Mucosa of descending colon (tissue), 3 donors: ENCODE data around the gene RAD51B. TPM values are rescaled to one million over a fixed set of nuclear protein-coding genes. Genes with fewer than 3 reads are reported as not detected.

Experiments used
- ATAC-seq: fragments of 200-7000 bp; cut with Tn5 transposase; one replicate; pipeline ENCODE4 v1.9.1; 2020; ENCODE audit warnings: mild to moderate bottlenecking, moderate library complexity
- DNase-seq, 3 donors: peaks; one replicate each; pipeline ENCODE4 v3.0.0-alpha.2; 2020
- H3K36me3 ChIP-seq: fragments of 200-600 bp; one replicate; pipeline ENCODE4 v1.8.0; 2021; ENCODE audit warnings: low read depth, mild to moderate bottlenecking
- H3K4me1 ChIP-seq: fragments of 200-600 bp; one replicate; pipeline ENCODE4 v1.8.0; 2021; ENCODE audit warnings: low read depth, mild to moderate bottlenecking
- H3K4me3 ChIP-seq: fragments of 200-600 bp; one replicate; pipeline ENCODE4 v1.8.0; 2021; ENCODE audit warnings: mild to moderate bottlenecking
- H3K9me3 ChIP-seq: fragments of 200-600 bp; one replicate; pipeline ENCODE4 v1.8.0; 2021; ENCODE audit warnings: mild to moderate bottlenecking
- intact Hi-C, 2 donors: fragments of 100-400 bp; cut with DNase I in 1 of 2; cut with micrococcal nuclease in 1 of 2; formaldehyde crosslinking; loops; one replicate each; pipeline versions ENCODE4 v1.11.0 to v1.11.1; 2022; cut with DNase I, micrococcal nuclease
- total RNA-seq, 3 donors: library from RNA; stranded (reverse); fragmentation: NEBNext Ultra II Directional in 2 of 3; extraction: Animal tissue kit (Norgen Biotek cat#: 25700) in 2 of 3; gene quantifications; one replicate each; pipeline versions ENCODE4 v1.2.1 to v1.2.4, GENCODE V29; 2021 to 2023
- TF ChIP-seq, protein P1 (sequence below): fragments of 200-600 bp; IDR thresholded peaks from one replicate; pipeline ENCODE4 v1.8.0; 2022; ENCODE audit warnings: antibody characterized with exemption, mild to moderate bottlenecking
- donor health status: DM: no; HTN: no; CAD: no; lungs with moderate emphysema.
- donor health status: DM: no; HTN: no; CAD: no.
- donor health status: DM: no; HTN: yes; CAD: no.

Gene RAD51B
- total RNA-seq, 3 donors from 2014 or later = 15.8 to 23.3 (median 20.9) TPM

- no peaks in the 10 kb centered on the region for H3K4me1 ChIP-seq
- intact Hi-C loops = no loop called here
- DNase-seq (no peak), ATAC-seq (no peak)
- TF ChIP-seq, protein P1, sequence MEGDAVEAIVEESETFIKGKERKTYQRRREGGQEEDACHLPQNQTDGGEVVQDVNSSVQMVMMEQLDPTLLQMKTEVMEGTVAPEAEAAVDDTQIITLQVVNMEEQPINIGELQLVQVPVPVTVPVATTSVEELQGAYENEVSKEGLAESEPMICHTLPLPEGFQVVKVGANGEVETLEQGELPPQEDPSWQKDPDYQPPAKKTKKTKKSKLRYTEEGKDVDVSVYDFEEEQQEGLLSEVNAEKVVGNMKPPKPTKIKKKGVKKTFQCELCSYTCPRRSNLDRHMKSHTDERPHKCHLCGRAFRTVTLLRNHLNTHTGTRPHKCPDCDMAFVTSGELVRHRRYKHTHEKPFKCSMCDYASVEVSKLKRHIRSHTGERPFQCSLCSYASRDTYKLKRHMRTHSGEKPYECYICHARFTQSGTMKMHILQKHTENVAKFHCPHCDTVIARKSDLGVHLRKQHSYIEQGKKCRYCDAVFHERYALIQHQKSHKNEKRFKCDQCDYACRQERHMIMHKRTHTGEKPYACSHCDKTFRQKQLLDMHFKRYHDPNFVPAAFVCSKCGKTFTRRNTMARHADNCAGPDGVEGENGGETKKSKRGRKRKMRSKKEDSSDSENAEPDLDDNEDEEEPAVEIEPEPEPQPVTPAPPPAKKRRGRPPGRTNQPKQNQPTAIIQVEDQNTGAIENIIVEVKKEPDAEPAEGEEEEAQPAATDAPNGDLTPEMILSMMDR = no peak
- no peak overlapping the region for H3K4me3 ChIP-seq
- H3K9me3 ChIP-seq = no peaks in the 10 kb centered on the region
- H3K36me3 ChIP-seq = no peaks in the 10 kb centered on the region
Measured at GRCh38 chr14:68623826-68624225, 804.2 kb downstream of the RAD51B start.

GRCh38 chr14:68624541-68625220 lies 805.1 kb downstream of the RAD51B start:
- Histone ChIP-seq H3K4me3 (no peak overlapping the region), H3K4me1 (no peaks in the 10 kb centered on the region), H3K9me3 (no peaks in the 10 kb centered on the region), H3K36me3 (no peaks in the 10 kb centered on the region)
- TF ChIP-seq, protein P1 = no peak
- intact Hi-C loops = no loop called here
- DNase-seq (no peak), ATAC-seq (no peak)

- ATAC-seq (no peak), DNase-seq (no peak)
- no peaks in the 10 kb centered on the region for H3K9me3 ChIP-seq
Measured at GRCh38 chr14:68625366-68626090, 805.9 kb downstream of the RAD51B start.

GRCh38 chr14:68626386-68626785 lies 806.8 kb downstream of the RAD51B start:
- intact Hi-C loops = no loop called here
- Histone ChIP-seq H3K4me1 (no peaks in the 10 kb centered on the region), H3K36me3 (no peaks in the 10 kb centered on the region), H3K9me3 (no peaks in the 10 kb centered on the region), H3K4me3 (no peak overlapping the region)
- TF ChIP-seq, protein P1 = no peak
- DNase-seq = no peak
- no peak for ATAC-seq

More at GRCh38 chr14:68625366-68626090, 805.9 kb downstream of the RAD51B start:
- no peaks in the 10 kb centered on the region for H3K4me1 ChIP-seq
- intact Hi-C loops = no loop called here
- TF ChIP-seq, protein P1 = no peak
- no peaks in the 10 kb centered on the region for H3K36me3 ChIP-seq
- no peak overlapping the region for H3K4me3 ChIP-seq

DNA sequence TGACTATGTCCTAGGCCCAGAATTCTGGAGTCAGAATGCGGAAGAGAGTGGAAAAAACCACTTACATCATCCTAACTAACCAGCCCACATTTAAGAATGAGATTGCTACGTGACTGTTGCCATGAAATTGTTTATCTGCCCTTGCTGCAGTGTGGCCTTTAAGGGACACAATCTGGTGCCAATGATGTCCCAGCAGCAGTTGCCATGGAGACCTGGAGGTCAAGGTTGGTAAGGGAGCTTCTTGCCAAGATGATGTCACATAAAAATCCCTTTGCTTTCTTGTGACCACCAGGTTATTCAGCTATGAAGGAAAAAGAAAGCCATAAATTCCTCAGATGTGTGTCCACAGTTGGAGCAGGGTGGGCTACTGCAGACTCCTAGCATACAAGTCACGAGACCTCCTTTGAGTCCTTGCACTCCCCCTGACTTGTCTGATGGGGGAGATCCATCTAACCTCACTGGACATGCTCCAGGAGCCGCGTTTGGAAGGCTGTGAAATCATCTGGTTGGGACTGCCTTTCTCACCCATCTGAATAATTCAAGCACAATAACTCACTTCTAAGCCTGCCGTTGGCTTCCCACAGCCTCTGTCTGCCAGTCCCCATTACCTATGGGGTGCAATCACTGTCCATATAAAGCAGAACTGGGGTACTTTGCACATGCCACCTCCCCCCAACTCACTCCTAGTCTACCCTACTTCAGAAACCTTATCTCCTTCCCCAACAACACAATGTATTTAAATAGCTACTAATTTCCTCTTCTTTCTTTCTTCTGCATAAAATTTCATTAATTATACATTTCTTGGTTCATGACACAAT lies 807.7 kb downstream of the RAD51B start:
- H3K9me3 ChIP-seq = no peaks in the 10 kb centered on the region
- no peak overlapping the region for H3K4me3 ChIP-seq
- ATAC-seq = no peak
- TF ChIP-seq, protein P1 = no peak
- H3K4me1 ChIP-seq = no peaks in the 10 kb centered on the region
- no peaks in the 10 kb centered on the region for H3K36me3 ChIP-seq
- intact Hi-C loops = no loop called here
- DNase-seq = no peak
